ENCODE results near the gene SLIT1.

- TF ChIP-seq POLR2AphosphoS5 (IDR thresholded peaks at IDR 0.05; ENCODE audit: low read depth, low read length) (no peak), REST (IDR thresholded peaks at IDR 0.05; ENCODE audit: insufficient read depth in 1 of 2, low read depth in 2 of 2, low read length in 2 of 2) (no peak), TAF1 (IDR thresholded peaks at IDR 0.05; ENCODE audit: borderline replicate concordance, insufficient read depth, low read length) (no peak), SIN3A (IDR thresholded peaks at IDR 0.05; ENCODE audit: borderline replicate concordance, insufficient read depth, low read length) (no peak)
These were observed 98.5 kb downstream of the SLIT1 start for GRCh38 chr10:97087296-97087695.
